ENCODE results near the gene YPEL3.

- no peak for TF ChIP-seq ZNF19 (tag by site-specific recombination; IDR thresholded peaks at IDR 0.05; ENCODE audit: low read depth)
- TF ChIP-seq CTCF (tag by site-specific recombination; IDR thresholded peaks at IDR 0.05), result no peak
- no peak for TF ChIP-seq OSR2 (tag by site-specific recombination; IDR thresholded peaks at IDR 0.05)
- no peak for TF ChIP-seq ZNF274 (IDR thresholded peaks at IDR 0.05; ENCODE audit: low read length)
- TF ChIP-seq ZNF274 (tag by site-specific recombination; IDR thresholded peaks at IDR 0.05; ENCODE audit: borderline replicate concordance), result no peak
- TF ChIP-seq ZNF514 (tag by site-specific recombination; IDR thresholded peaks at IDR 0.05), result no peak
- no peak for TF ChIP-seq ZNF2 (tag by site-specific recombination; IDR thresholded peaks at IDR 0.05)
- TF ChIP-seq ELK4 (IDR thresholded peaks at IDR 0.05; ENCODE audit: borderline replicate concordance, low read depth, low read length), result no peak
- TF ChIP-seq ZNF707 (tag by site-specific recombination; IDR thresholded peaks at IDR 0.05), result no peak
Observed at GRCh38 chr16:30124985-30125379, 29.0 kb upstream of the YPEL3 start.

Measured in HEK293 (cell line).